GDM1 (cell line): ENCODE results near the gene SPATA1.
"Not testable (repeated sequence)": the region's sequence is repeated elsewhere in the genome, so short reads cannot be mapped to it uniquely, and the experiment has no call there.

Experiments
- DNase-seq: peaks from one replicate; lab custom pipeline; 2025; lab: John Stamatoyannopoulos, UW

Gene SPATA1

GRCh38 chr1:84587099-84587498, 80.9 kb downstream of the SPATA1 start:
- no peak for DNase-seq

- not testable (repeated sequence) for DNase-seq
Measured at GRCh38 chr1:84594959-84595358, 88.8 kb downstream of the SPATA1 start.

GRCh38 chr1:84597011-84597410, 90.8 kb downstream of the SPATA1 start:
- no peak for DNase-seq

- DNase-seq, result no peak
Measured at GRCh38 chr1:84598418-84598817, 92.2 kb downstream of the SPATA1 start.

GRCh38 chr1:84598846-84599741, 92.9 kb downstream of the SPATA1 start:
- DNase-seq, result no peak

- no peak for DNase-seq
Measured at GRCh38 chr1:84600796-84601195, 94.6 kb downstream of the SPATA1 start.

- no peak for DNase-seq
Measured at GRCh38 chr1:84603223-84603622, 97.0 kb downstream of the SPATA1 start.

- no peak for DNase-seq
Measured at GRCh38 chr1:84603941-84604830, 98.0 kb downstream of the SPATA1 start.

GRCh38 chr1:84605157-84605556, 99.0 kb downstream of the SPATA1 start:
- DNase-seq, result no peak

- DNase-seq, result no peak
Measured at GRCh38 chr1:84606977-84607376, 100.8 kb downstream of the SPATA1 start.

- no peak for DNase-seq
Measured at GRCh38 chr1:84611091-84611490, 104.9 kb downstream of the SPATA1 start.

- no peak for DNase-seq
Measured at GRCh38 chr1:84611796-84612195, 105.6 kb downstream of the SPATA1 start.

GRCh38 chr1:84613026-84613425, 106.8 kb downstream of the SPATA1 start:
- no peak for DNase-seq

GRCh38 chr1:84613887-84614286, 107.7 kb downstream of the SPATA1 start:
- DNase-seq, result no peak

GRCh38 chr1:84615790-84616189, 109.6 kb downstream of the SPATA1 start:
- no peak for DNase-seq
